Heart left ventricle (tissue), 16 donors: ENCODE results near the gene ME1. TPM values are rescaled to one million over a fixed set of nuclear protein-coding genes. Genes with fewer than 3 reads are reported as not detected.
A peak's percentile ranks its signal among the peaks of the same experiment; 100 is the strongest.

ENCODE experiments used
- ATAC-seq, 4 donors: fragments of 200-7000 bp; cut with Tn5 transposase; one replicate each; pipeline ENCODE4 v1.9.1; 2020 to 2022; ENCODE audit warnings: moderate library complexity in 4 of 4, mild to moderate bottlenecking in 3 of 4, moderate number of reproducible peaks in 1 of 4
- DNase-seq, 5 donors: peaks; one replicate each; pipeline ENCODE4 v3.0.0-alpha.2; 2020
- H3K27ac ChIP-seq, 12 donors: fragments of 200-600 bp; sonication (generic) in 4 of 12; one replicate each; pipeline versions ENCODE4 v1.5.0 to v1.8.0; 2016 to 2022; ENCODE audit warnings: mild to moderate bottlenecking in 2 of 12
- H3K27me3 ChIP-seq, 9 donors: fragments of 200-600 bp; sonication (generic) in 2 of 9; one replicate each; pipeline versions ENCODE4 v1.5.1 to v1.8.0; 2016 to 2022; ENCODE audit warnings: mild to moderate bottlenecking in 3 of 9
- H3K36me3 ChIP-seq, 9 donors: fragments of 200-600 bp; sonication (generic) in 2 of 9; one replicate each; pipeline versions ENCODE4 v1.5.0 to v1.8.0; 2018 to 2022; ENCODE audit warnings: mild to moderate bottlenecking in 2 of 9
- H3K4me1 ChIP-seq, 12 donors: fragments of 200-600 bp; sonication (generic) in 4 of 12; one replicate each; pipeline versions ENCODE4 v1.5.0 to v1.8.0; 2016 to 2022; ENCODE audit warnings: mild to moderate bottlenecking in 3 of 12
- H3K4me3 ChIP-seq, 12 donors: fragments of 200-600 bp; sonication (generic) in 4 of 12; one replicate each; pipeline versions ENCODE4 v1.5.0 to v1.8.0; 2017 to 2022; ENCODE audit warnings: mild to moderate bottlenecking in 9 of 12, moderate library complexity in 4 of 12
- H3K9me3 ChIP-seq, 12 donors: fragments of 200-600 bp; sonication (generic) in 4 of 12; one replicate each; pipeline versions ENCODE4 v1.5.0 to v1.8.0; 2016 to 2022; ENCODE audit warnings: mild to moderate bottlenecking in 1 of 12
- CTCF ChIP-seq, 12 donors: fragments of 200-600 bp; sonication (generic) in 4 of 12; IDR thresholded peaks; one replicate each; pipeline versions ENCODE4 v1.5.0 to v1.8.0; 2018 to 2022; ENCODE audit warnings: antibody characterized with exemption in 12 of 12, mild to moderate bottlenecking in 5 of 12
- POLR2A ChIP-seq, 2 donors: fragments of 450-650 bp; IDR thresholded peaks; one replicate each; pipeline ENCODE4 v1.6.1; 2017; ENCODE audit warnings: antibody characterized with exemption in 2 of 2, mild to moderate bottlenecking in 2 of 2, moderate library complexity in 2 of 2
- WGBS, 4 donors: extraction: QIAGEN DNeasy Blood & Tissue Kit in 2 of 4; methylation state at CpG; one replicate each; pipeline versions ENCODE4 v1.1.5 to v1.1.7; 2013 to 2018; 5-methylcytosine and 5-hydroxymethylcytosine counted together
- intact Hi-C, 10 donors: fragments of 100-400 bp; cut with DNase I; formaldehyde crosslinking; loops; one replicate each; pipeline versions ENCODE4 v1.11.1 to v1.14.2; 2022
- polyA plus RNA-seq, 2 donors: library from polyadenylated mRNA; stranded (reverse); fragments of 200-250 nt; gene quantifications; one replicate each; pipeline ENCODE4 v1.2.3, GENCODE V29; 2013
- total RNA-seq, 9 donors: library from RNA; depleted of rRNA in 2 of 9; stranded (reverse); fragments of >200 nt in 2 of 9; fragmentation: NEBNext Ultra II Directional in 3 of 9; extraction: Animal tissue kit (Norgen Biotek cat#: 25700) in 3 of 9; gene quantifications; one replicate each; pipeline versions ENCODE4 v1.1.0 to v1.2.4, GENCODE V29; 2016 to 2023
- donor health status: ischemic (EF 13 %, LVEDD 7.1; RV severe dilation, severe dysfunction).
- donor health status: healthy with polysubstance abuse.
- donor health status: DM: no; HTN: yes; CAD: no.
- donor health status: DM: no; HTN: no; CAD: no.
- donor health status: ischemic (EF 25% LVEDD 6.9; RV normal size, moderate dysfunction).
- donor health status: ischemic (EF 25% LVEDD 5.7; RV mildly dilated, moderate dysfunction).
- donor health status: healthy.
- donor health status: DM: yes; HTN: yes; CAD: no.
- donor health status: ischemic (EF 35%, LVEDD 5.7; RV mildly dilated, moderate dysfunction).
- donor health status: nonischemic (EF 11% LVEDD 7.7; RV severe dilation, severe dysfunction).
- donor health status: DM: yes; HTN: yes; CAD: no.
- donor health status: PGD.
- donor health status: ischemic (EF 29% LVEDD 5.4; RV normal size, mild dysfunction).
- donor health status: nonischemic (EF 23%, LVEDD 6.1; RV moderate dilation, normal function).

The ME1 gene
- total and polyA plus RNA-seq, 11 donors = 7.0 to 28.5 (median 18.1) TPM

- DNase-seq (no peak), ATAC-seq (no peak)
- Histone ChIP-seq H3K27ac (no peak overlapping the region), H3K9me3 (no peaks in the 10 kb centered on the region), H3K36me3 (peaks cover 0 to 23% (median 0%) of the 10 kb centered on the region in 9 donors), H3K4me3 (no peak overlapping the region), H3K27me3 (no peaks in the 10 kb centered on the region), H3K4me1 (peaks cover 0 to 6% (median 0%) of the 10 kb centered on the region in 12 donors)
- TF ChIP-seq CTCF (IDR thresholded peaks at IDR 0.05) (no peak), POLR2A (IDR thresholded peaks at IDR 0.05) (no peak)
- intact Hi-C loops = loop anchor here in 6 of 10 donors (2.0 to 10.0 kb wide), 3 partner anchors 195 to 295 kb away; no protein-coding TSS in a partner anchor
Measured at GRCh38 chr6:83220121-83220520, 210.7 kb downstream of the ME1 start.

DNA sequence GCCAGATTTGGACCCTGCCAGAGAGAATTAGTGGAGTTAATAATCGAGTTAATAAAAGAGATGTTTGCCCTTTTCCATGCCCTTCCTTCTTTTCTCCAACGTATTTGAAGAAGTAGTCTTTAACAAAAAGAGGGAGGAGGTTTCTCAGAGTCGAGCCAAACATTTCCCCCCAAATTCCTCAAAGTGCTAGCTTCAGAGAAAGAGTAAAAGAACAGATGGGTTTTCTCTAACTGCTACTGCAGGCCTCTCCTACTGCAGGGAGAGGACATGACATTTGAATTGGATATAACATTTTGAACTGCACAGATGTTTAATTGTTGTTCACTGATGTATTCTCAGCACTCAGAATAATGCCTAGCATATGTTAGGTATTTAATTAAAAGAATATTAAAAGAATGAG lies 212.2 kb downstream of the ME1 start:
- WGBS, 4 donors = 38 to 64% (median 45%) methylated on average over 3 of the region's 3 CpGs
- intact Hi-C loops = loop anchor here in 4 of 10 donors (5.0 to 10.0 kb wide), 3 partner anchors 151 to 966 kb away; partner anchors contain the start of genes DOP1A (in 3 of the 4) and UBE3D (in 3 of the 4)
- DNase-seq = no peak
- Histone ChIP-seq H3K4me3 (no peak overlapping the region), H3K9me3 (no peaks in the 10 kb centered on the region), H3K36me3 (peaks cover 0 to 17% (median 0%) of the 10 kb centered on the region in 9 donors), H3K27me3 (no peaks in the 10 kb centered on the region), H3K4me1 (peaks cover 0 to 10% (median 0%) of the 10 kb centered on the region in 12 donors), H3K27ac (no peak overlapping the region)
- ATAC-seq = no peak
- TF ChIP-seq POLR2A (IDR thresholded peaks at IDR 0.05) (no peak), CTCF (IDR thresholded peaks at IDR 0.05) (no peak)

DNA sequence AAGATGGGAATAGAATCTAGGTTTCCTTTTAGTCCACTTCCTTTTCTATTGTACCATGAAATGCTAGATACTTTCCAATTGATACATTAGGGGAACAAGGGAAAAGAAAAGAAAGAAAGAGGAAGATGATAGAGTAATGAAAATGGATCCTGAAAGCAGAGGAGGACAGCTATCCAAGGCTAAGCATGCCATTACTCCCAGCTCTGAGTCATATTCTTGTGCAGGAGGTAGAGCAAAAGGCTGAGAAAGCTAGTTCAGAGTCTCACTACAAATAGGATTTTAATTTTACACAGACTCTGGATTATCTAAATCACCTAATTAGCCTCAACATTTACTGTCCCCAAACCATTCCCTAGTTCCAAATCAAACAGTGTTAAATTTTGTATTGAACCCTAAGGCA lies 214.0 kb downstream of the ME1 start:
- no peak overlapping the region for H3K4me3 ChIP-seq
- no peaks in the 10 kb centered on the region for H3K27me3 ChIP-seq
- ATAC-seq (no peak), DNase-seq (no peak)
- H3K9me3 ChIP-seq = no peaks in the 10 kb centered on the region
- peaks cover 0 to 10% (median 0%) of the 10 kb centered on the region in 12 donors for H3K4me1 ChIP-seq
- TF ChIP-seq CTCF (IDR thresholded peaks at IDR 0.05) = no peak
- TF ChIP-seq POLR2A (IDR thresholded peaks at IDR 0.05) = no peak
- intact Hi-C loops = loop anchor here in 5 of 10 donors (2.0 to 10.0 kb wide), 4 partner anchors 150 to 965 kb away; partner anchors contain the start of genes DOP1A (in 4 of the 5) and UBE3D (in 3 of the 5)
- no peak overlapping the region for H3K27ac ChIP-seq
- H3K36me3 ChIP-seq = peaks cover 0 to 6% (median 0%) of the 10 kb centered on the region in 9 donors

DNA sequence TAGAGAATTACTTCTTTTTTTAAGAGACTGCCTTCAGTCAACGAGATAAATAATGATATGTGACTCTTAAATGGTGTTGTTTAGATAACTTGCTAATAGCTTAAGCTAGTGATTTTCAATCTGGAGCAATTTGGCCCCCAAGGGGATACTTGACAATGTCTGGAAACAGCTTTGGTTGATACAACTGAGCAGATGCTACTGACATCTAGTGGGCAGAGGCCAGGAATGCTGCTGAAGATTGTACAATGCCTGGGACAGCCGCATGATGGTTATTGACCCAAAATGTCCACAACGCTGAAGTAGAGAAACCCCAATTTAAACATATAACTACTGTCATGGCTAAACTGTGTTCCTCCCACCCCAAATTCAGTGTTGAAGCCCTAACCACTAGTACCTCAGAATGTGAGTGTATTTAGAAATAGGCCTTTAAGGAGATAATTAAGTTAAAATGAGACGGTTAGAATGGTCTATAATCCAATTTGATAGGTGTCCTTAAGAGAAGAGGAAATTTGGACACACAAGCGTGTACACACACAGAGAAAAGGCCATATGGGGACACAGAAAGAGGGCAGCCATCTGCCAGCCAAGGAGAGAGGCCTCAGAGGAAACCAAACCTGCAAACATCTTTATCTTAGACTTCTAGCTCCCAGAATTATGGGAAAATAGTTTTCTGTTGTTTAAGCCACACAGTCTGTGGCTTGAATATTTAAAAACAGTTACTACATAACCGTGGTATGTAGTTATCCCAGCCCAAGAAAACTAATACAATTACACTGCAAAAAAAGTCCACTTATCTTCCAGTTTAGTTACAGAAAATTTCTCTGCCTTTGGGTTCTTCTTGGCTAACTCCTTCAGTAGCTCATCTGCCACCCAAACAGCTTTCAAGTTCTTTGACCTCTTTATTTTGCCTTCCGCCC lies 215.5 kb downstream of the ME1 start:
- H3K27me3 ChIP-seq = no peaks in the 10 kb centered on the region
- DNase-seq (peak; percentile 33 to 64 (median 62)), ATAC-seq (peak; percentile 58 to 96 (median 93))
- H3K27ac ChIP-seq = no peak overlapping the region
- intact Hi-C loops = loop anchor here in 8 of 10 donors (1.0 to 10.0 kb wide), 5 partner anchors 148 to 963 kb away; partner anchors contain the start of genes DOP1A (in 8 of the 8) and UBE3D (in 3 of the 8)
- 29 to 30% (median 30%) methylated on average over 7 of the region's 7 CpGs for WGBS, 4 donors
- no peak overlapping the region for H3K4me3 ChIP-seq
- H3K36me3 ChIP-seq = peaks cover 0 to 12% (median 0%) of the 10 kb centered on the region in 9 donors
- peaks cover 0 to 10% (median 0%) of the 10 kb centered on the region in 12 donors for H3K4me1 ChIP-seq
- TF ChIP-seq POLR2A (IDR thresholded peaks at IDR 0.05) (no peak), CTCF (IDR thresholded peaks at IDR 0.05) (peak; percentile 51 to 88 (median 78))
- H3K9me3 ChIP-seq = no peaks in the 10 kb centered on the region
